GM12864 (cell line): Measurements from ENCODE around the gene EPHB1.
"Not testable (repeated sequence)": the region's sequence is repeated elsewhere in the genome, so short reads cannot be mapped to it uniquely, and the experiment has no call there.

Source experiments
- DNase-seq: peaks from one replicate; pipeline ENCODE4 v3.0.0-alpha.2; 2011; ENCODE audit warnings: low read depth
- H3K4me3 ChIP-seq: 2 replicates; pipeline ENCODE4 v1.5.1; 2011; ENCODE audit warnings: mild to moderate bottlenecking, low read depth, low read length, control low read depth
- TF ChIP-seq, protein P1 (sequence below): IDR thresholded peaks from 2 replicates; pipeline ENCODE4 v1.5.1; 2011; ENCODE audit warnings: low read depth, mild to moderate bottlenecking, moderate library complexity, low read length, control low read depth, inconsistent platforms; ENCODE audit errors: missing control alignments

The EPHB1 gene

DNA sequence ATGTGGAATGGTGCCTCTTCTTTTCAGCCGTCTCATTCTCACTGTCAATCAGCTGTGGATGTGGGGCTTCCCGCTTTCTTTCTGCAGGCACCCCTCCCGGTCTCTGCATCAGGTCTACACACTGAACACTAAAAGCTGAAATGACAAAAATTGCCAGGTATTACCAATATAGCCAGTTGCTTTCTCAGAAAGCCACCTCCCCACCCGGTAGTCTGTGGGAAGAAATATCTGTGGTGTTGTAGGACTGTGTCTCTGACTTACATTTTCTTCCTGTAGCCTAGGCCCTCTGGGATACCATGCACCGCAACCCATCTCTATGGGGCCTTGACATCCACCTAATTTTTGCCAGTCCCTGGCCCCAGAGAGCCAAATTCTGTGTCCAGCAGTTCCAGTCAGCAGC, 19.2 kb upstream of the EPHB1 start:
- H3K4me3 ChIP-seq: no peak overlapping the region
- TF ChIP-seq, protein P1, sequence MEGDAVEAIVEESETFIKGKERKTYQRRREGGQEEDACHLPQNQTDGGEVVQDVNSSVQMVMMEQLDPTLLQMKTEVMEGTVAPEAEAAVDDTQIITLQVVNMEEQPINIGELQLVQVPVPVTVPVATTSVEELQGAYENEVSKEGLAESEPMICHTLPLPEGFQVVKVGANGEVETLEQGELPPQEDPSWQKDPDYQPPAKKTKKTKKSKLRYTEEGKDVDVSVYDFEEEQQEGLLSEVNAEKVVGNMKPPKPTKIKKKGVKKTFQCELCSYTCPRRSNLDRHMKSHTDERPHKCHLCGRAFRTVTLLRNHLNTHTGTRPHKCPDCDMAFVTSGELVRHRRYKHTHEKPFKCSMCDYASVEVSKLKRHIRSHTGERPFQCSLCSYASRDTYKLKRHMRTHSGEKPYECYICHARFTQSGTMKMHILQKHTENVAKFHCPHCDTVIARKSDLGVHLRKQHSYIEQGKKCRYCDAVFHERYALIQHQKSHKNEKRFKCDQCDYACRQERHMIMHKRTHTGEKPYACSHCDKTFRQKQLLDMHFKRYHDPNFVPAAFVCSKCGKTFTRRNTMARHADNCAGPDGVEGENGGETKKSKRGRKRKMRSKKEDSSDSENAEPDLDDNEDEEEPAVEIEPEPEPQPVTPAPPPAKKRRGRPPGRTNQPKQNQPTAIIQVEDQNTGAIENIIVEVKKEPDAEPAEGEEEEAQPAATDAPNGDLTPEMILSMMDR: no peak
- DNase-seq: no peak

DNA sequence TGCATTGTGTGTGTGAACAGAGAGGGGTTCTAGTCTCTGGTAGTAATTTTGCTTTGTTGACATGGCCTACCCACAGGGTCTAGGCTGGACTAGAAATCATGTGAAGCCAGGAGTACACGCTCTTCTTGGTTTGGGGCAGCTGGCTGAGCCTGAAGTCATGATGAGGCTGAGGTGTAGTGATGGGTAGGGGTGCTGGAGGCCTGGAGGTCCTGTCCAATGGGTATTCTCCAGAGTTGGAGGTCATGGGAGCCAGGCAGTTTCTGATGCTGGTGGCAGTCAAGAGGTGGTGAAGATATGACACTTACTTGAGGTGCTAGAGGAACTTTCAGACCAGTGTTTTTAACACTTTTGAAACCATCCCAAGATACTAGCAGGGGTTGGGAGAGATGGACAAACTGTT, 18.5 kb upstream of the EPHB1 start:
- TF ChIP-seq, protein P1: no peak

DNA sequence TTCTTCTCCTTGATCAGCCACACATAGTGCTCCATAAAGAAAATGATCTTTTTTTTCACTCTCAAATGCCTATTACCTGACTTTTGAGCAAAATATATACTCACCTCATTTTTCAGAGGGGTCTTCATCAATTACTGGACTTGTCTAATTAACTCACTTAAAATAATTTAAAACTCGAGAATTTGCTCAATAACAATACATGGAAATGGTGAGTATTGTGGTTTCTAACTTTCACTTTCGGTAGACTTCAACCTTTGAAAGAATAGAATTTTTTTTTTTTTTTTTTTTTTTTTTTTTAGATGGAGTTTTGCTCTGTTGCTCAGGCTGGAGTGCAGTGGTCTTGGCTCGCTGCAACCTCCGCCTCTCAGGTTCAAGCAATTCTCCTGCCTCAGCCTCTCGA, 17.7 kb upstream of the EPHB1 start:
- TF ChIP-seq, protein P1: no peak
- DNase-seq: no peak
- no peak overlapping the region for H3K4me3 ChIP-seq

More for the DNA sequence above, 18.5 kb upstream of the EPHB1 start:
- DNase-seq: no peak
- no peak overlapping the region for H3K4me3 ChIP-seq

- H3K4me3 ChIP-seq: not testable (repeated sequence)
Observed at GRCh38 chr3:134788283-134788682, 6.8 kb upstream of the EPHB1 start.

GRCh38 chr3:134790065-134790464, 5.0 kb upstream of the EPHB1 start:
- TF ChIP-seq, protein P1: no peak
- no peak for DNase-seq
- no peak overlapping the region for H3K4me3 ChIP-seq

More at GRCh38 chr3:134788283-134788682, 6.8 kb upstream of the EPHB1 start:
- DNase-seq: not testable (repeated sequence)

- DNase-seq: no peak
- TF ChIP-seq, protein P1: no peak
Observed at GRCh38 chr3:134791992-134792391, 3.1 kb upstream of the EPHB1 start.

DNA sequence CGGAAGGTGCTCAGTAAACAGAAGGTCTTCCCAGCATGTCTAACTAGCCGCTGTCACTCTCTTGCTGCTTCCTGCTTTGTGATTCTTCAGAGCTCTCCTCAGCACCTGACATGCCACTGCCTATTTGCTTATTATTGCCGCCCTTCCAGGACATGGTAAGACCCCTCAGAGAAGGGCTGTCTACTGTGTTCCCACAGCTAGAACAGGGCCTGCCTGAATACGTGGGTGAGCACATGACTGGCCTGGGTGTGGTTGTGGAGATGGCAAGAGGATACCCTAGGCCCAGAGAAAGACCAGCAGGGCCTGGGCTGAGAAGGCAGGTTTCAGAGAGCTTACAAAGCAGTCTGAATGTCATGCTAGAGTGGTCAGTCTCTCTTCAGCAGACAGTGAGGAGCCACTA, 2.4 kb upstream of the EPHB1 start:
- TF ChIP-seq, protein P1: no peak
- DNase-seq: no peak
- no peak overlapping the region for H3K4me3 ChIP-seq

More at GRCh38 chr3:134791992-134792391, 3.1 kb upstream of the EPHB1 start:
- H3K4me3 ChIP-seq: no peak overlapping the region

DNA sequence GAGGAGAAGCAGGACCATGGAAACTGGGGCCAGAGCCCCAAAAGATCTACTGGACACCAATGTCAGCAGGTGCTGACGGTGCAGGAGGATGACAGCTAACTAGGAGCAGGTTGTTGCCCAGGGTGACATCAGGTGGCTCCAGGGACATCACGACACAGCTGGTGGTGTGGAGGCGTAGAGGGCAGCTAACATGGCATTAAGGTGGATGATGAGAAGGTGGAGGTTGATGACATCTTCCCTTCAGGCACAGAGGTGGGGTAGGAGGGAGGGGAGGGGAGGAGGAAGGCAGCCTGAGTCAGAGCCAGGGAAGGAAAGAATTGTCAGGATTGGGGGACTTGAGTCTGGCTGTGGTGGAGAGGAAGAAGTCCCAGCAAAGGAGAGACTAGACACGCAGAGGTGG, 1.5 kb upstream of the EPHB1 start:
- no peak for DNase-seq
- TF ChIP-seq, protein P1: no peak
- no peak overlapping the region for H3K4me3 ChIP-seq
